H1 (cell line): ENCODE results near the gene GALNT15. TPM values are rescaled to one million over a fixed set of nuclear protein-coding genes. Genes with fewer than 3 reads are reported as not detected.

ENCODE experiments used
- BRCA1 ChIP-seq: IDR thresholded peaks from 2 replicates; pipeline ENCODE4 v1.6.1; 2012; ENCODE audit warnings: low read depth, low read length, improper control_type of control experiment
- CEBPB ChIP-seq: IDR thresholded peaks from 2 replicates; pipeline ENCODE4 v1.6.1; 2012; ENCODE audit warnings: low read depth, low read length
- CHD7 ChIP-seq: fragments of 300-600 bp; sonication (generic); IDR thresholded peaks from 2 replicates; pipeline ENCODE4 v1.7.1; 2012; ENCODE audit warnings: low read length, moderate library complexity, mild to moderate bottlenecking, inconsistent platforms; ENCODE audit not compliant: insufficient replicate concordance
- E2F6 ChIP-seq: IDR thresholded peaks from 2 replicates; pipeline ENCODE4 v1.6.1; 2012; ENCODE audit warnings: inconsistent platforms
- HDAC6 ChIP-seq: IDR thresholded peaks from one replicate; pipeline ENCODE4 v1.7.1; 2012; ENCODE audit warnings: low read depth, mild to moderate bottlenecking, inconsistent platforms, low read length, moderate library complexity
- KDM5A ChIP-seq: fragments of 200-600 bp; IDR thresholded peaks from 2 replicates; pipeline ENCODE4 v1.7.1; 2012; ENCODE audit warnings: mild to moderate bottlenecking, low read length, inconsistent platforms, mixed read lengths
- MAX ChIP-seq: IDR thresholded peaks from 2 replicates; pipeline ENCODE4 v1.6.1; 2012; ENCODE audit warnings: inconsistent platforms
- POLR2A ChIP-seq, 2 experiments: IDR thresholded peaks; 1 replicate in 1 of 2; 2 replicates in 1 of 2; pipeline ENCODE4 v1.6.1; 2011; ENCODE audit warnings: low read depth in 2 of 2, low read length in 2 of 2, mild to moderate bottlenecking in 2 of 2; ENCODE audit errors: control extremely low read depth in 1 of 2
- POU5F1 ChIP-seq: IDR thresholded peaks from 2 replicates; pipeline ENCODE4 v1.6.1; 2011; ENCODE audit warnings: low read depth, mild to moderate bottlenecking, low read length, moderate library complexity
- RAD21 ChIP-seq, 2 experiments: IDR thresholded peaks in 1 of 2; conservative IDR thresholded peaks in 1 of 2; 2 replicates each; pipeline ENCODE4 v1.6.1; 2011; ENCODE audit warnings: low read depth in 2 of 2, low read length in 2 of 2, improper control_type of control experiment in 1 of 2, inconsistent platforms in 1 of 2, mild to moderate bottlenecking in 1 of 2, moderate library complexity in 1 of 2
- SRF ChIP-seq: IDR thresholded peaks from 2 replicates; pipeline ENCODE4 v1.6.1; 2011; ENCODE audit warnings: mild to moderate bottlenecking, low read depth, low read length, moderate library complexity
- polyA plus RNA-seq, 7 experiments: library from polyadenylated mRNA; depleted of rRNA in 3 of 7; stranded (reverse) in 5 of 7; unstranded in 2 of 7; fragments of >200 nt in 5 of 7; fragments of 200-250 nt in 2 of 7; gene quantifications; 1 replicate in 5 of 7; 2 replicates in 1 of 7; 4 replicates in 1 of 7; pipeline versions ENCODE4 v1.2.1 to v1.2.3, GENCODE V29; 2011 to 2013; ENCODE audit warnings: missing spikeins in 2 of 7, mixed read lengths in 2 of 7
- total RNA-seq: library from RNA; stranded (reverse); fragmentation: NEBNext Ultra II Directional; extraction: Animal tissue kit (Norgen Biotek cat#: 25700); gene quantifications from 2 replicates; pipeline ENCODE4 v1.2.1, GENCODE V29; 2021

The GALNT15 gene
- total and polyA plus RNA-seq, 2 of the 8 experiments (the other 6 are each of a cell fraction or from before 2014, with no cell fraction given) = 0.02 TPM; not detected in 1

GRCh38 chr3:16216373-16216935, 42.0 kb downstream of the GALNT15 start (continued):
- TF ChIP-seq CHD7 = no peak
- no peak for TF ChIP-seq KDM5A
- no peak for TF ChIP-seq CEBPB
- TF ChIP-seq POLR2A (IDR thresholded peaks at IDR 0.05; ENCODE audit: control extremely low read depth in 1 of 2, low read depth in 2 of 2, low read length in 2 of 2) = no peak
- no peak for TF ChIP-seq HDAC6
- TF ChIP-seq SRF = no peak
- TF ChIP-seq MAX = no peak
- TF ChIP-seq BRCA1 = no peak
- no peak for TF ChIP-seq POU5F1
- no peak for TF ChIP-seq RAD21 (IDR thresholded peaks at IDR 0.05 in 1 of 2, conservative IDR thresholded peaks at IDR 0.05 in 1 of 2; ENCODE audit: low read depth in 2 of 2, low read length in 2 of 2)
- no peak for TF ChIP-seq E2F6
